T-helper 2 cell treated with Interferon-gamma antibody and Interleukin-4, amounts not matched to agents 100 ng/mL and 5 ng/mL, for 36 hours (primary cell): ENCODE measurements around the gene ZDHHC14. TPM values are rescaled to one million over a fixed set of nuclear protein-coding genes. Genes with fewer than 3 reads are reported as not detected.
"Not testable (repeated sequence)": the region's sequence is repeated elsewhere in the genome, so short reads cannot be mapped to it uniquely, and the experiment has no call there.

Experiments
- intact Hi-C: fragments of 100-400 bp; cut with micrococcal nuclease; formaldehyde crosslinking; loops from one replicate; pipeline ENCODE4 v1.15.1; 2023
- total RNA-seq: library from RNA; stranded (reverse); gene quantifications from 2 replicates; pipeline ENCODE4 v1.2.3, GENCODE V29; 2022

Gene ZDHHC14
- total RNA-seq, 1 donor from 2014 or later, result 6.8 TPM

GRCh38 chr6:157560063-157560462 is 179.1 kb downstream of the ZDHHC14 start:
- intact Hi-C loops, result loop anchor here (10.0 kb wide), 1 partner anchor 95 kb away; no protein-coding TSS in a partner anchor

- intact Hi-C loops, result loop anchor here (10.0 kb wide), 1 partner anchor 96 kb away; no protein-coding TSS in a partner anchor
Measured at GRCh38 chr6:157560691-157561413, 179.9 kb downstream of the ZDHHC14 start.

DNA sequence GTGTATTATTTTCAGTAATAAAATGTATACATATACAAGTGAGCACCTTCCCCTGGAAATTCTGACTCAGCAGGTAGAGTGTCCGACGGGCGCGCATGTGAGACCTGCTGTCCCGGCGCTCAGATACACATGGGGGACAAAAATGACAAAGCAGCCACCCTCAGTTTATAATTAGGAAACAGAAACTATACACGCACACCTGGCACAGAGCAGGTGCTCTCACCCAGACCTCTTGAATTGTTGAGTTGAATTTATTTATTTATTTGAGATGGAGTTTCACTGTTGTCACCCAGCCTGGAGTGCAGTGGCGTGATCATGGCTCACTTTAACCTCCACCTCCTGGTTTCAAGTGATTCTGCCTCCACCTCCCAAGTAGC is 180.4 kb downstream of the ZDHHC14 start:
- intact Hi-C loops, result loop anchor here (10.0 kb wide), 1 partner anchor 97 kb away; no protein-coding TSS in a partner anchor

DNA sequence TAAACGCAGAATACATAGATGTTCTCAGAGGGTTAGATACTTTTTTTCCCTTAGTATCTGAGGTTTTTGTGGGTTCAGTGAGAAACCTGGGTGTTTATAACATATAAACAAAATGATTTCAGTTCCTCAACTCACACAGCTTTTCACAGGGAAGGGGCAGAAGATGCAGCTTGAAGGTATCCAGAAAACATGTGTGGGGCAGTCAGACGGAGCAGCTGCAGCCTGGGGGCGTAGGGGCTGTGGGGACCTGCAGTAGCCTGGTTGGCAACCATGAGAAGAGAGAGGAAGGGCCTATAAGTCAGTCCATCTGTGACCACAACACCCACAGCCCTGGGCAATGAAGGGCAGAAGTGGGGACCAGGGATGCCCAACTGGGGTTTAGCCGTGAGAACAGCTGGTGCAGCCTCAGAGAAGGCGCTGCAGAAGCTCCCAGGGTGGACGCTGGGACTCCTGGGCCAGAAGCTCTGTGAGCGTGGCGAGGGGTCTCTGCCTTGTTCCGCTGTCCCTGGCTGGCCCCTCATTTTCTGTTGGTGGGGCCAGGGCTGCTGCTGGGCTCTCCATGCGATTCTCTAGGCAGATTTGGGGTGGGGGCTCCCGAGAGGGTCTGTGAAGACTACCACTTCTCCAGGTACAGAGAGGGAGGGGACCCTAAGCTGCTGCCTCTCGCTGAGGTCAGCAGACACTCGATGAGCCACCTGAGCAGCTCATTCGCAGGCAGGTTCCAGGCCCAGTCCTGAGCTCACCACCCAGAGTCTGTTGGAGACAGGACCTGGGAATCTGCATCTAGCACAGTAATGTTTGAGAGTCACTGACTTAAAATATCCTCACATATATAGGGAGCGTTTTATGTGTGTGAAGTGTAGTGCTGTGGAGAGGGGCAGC is 181.2 kb downstream of the ZDHHC14 start:
- intact Hi-C loops, result loop anchor here (10.0 kb wide), 1 partner anchor 97 kb away; no protein-coding TSS in a partner anchor

GRCh38 chr6:157562997-157563396 is 182.0 kb downstream of the ZDHHC14 start:
- intact Hi-C loops, result loop anchor here (10.0 kb wide), 1 partner anchor 98 kb away; no protein-coding TSS in a partner anchor

DNA sequence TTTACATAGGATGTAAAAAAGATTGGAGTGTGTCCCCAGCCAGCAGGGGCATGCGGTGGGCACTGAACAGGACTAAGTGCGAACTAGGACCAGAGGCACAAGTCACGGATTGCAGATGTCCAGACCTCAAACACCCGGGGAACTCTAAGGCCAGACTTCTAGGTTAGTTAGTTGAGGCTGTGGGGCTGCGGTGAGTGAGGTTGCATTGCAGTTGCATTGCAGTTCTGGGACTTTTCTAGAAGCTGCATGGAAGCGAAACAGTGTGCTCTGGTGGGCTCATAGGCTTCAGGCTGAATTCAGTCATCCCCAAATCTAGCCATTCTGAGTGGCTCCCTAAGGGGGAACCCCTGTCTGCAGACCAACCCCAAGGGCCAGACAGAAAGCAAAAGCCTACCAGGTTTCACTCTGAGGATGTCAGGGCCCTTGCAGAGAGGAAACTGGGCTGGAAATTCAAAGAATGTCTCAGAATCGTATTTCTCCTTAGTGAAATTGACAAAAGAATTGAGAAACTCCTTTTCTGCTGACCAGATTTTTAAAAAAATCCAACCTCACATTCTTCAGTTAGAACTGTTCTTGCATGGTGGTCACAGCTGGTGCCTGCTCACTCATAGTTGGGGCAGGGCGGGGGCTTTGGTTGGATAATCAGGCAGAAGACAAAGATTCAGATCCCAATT is 182.8 kb downstream of the ZDHHC14 start:
- intact Hi-C loops, result loop anchor here (10.0 kb wide), 1 partner anchor 99 kb away; no protein-coding TSS in a partner anchor

DNA sequence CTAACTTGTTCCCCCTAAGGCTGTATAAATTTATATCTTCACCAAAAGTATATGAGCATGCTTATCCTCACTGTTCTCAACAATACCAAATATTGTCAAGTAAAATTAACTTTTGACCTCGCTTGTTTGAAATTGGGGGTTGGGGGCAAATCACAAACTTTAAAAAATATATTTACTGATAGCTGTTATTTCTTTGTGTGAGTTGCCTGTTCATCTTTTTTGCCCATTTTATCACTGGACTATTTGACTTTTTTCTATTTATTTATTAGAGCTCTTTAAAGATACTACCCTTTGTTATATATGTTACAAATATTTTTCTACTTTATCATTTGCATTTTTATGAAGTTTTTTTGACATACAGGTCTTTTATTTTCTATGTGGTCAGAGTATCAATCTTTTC is 187.7 kb downstream of the ZDHHC14 start:
- intact Hi-C loops, result loop anchor here (10.0 kb wide), 1 partner anchor 104 kb away; no protein-coding TSS in a partner anchor

GRCh38 chr6:157569543-157569942 is 188.6 kb downstream of the ZDHHC14 start:
- intact Hi-C loops, result loop anchor here (10.0 kb wide), 1 partner anchor 105 kb away; no protein-coding TSS in a partner anchor

- intact Hi-C loops, result loop anchor here (5.0 kb wide), 1 partner anchor 33 kb away; no protein-coding TSS in a partner anchor
Measured at GRCh38 chr6:157570104-157570503, 189.1 kb downstream of the ZDHHC14 start.

DNA sequence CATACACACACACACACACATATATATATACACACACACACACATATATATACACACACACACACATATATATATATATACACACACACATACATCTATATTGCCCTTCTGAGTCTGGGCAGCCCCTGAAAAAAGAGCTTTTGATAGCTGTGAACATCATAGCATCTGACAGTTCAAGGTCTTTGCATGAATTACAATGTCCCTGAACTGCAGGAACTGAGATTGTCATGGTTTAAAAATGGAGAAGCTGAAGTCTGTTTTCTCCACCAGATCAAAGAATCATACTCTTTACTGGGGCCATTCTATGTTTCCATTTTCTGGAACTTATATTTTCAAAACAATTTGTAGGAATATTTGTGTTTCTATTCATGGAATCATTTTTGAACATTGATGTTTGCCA is 189.8 kb downstream of the ZDHHC14 start:
- intact Hi-C loops, result loop anchor here (5.0 kb wide), 1 partner anchor 33 kb away; no protein-coding TSS in a partner anchor

DNA sequence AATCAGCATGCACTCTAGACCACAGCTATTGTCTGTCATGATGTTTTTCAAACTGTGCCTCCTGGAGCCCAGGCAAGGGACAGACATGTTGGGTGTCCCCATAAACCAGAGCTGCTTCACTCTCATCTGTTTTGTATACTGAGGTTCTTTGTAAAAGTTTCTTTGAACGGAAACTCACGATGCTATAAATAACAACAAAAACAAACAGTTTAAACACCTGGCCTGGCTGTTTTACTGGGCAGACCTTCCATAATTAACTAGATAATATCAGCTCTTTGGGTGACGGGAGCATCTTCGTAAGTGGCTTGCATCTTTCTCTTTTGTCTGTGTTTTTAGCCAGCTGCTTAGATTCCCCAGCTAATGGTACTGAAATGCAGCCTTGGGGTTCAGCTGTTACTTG is 190.3 kb downstream of the ZDHHC14 start:
- intact Hi-C loops, result loop anchor here (5.0 kb wide), 1 partner anchor 34 kb away; no protein-coding TSS in a partner anchor

- intact Hi-C loops, result loop anchor here (5.0 kb wide), 1 partner anchor 35 kb away; no protein-coding TSS in a partner anchor
Measured at GRCh38 chr6:157571950-157572349, 191.0 kb downstream of the ZDHHC14 start.

DNA sequence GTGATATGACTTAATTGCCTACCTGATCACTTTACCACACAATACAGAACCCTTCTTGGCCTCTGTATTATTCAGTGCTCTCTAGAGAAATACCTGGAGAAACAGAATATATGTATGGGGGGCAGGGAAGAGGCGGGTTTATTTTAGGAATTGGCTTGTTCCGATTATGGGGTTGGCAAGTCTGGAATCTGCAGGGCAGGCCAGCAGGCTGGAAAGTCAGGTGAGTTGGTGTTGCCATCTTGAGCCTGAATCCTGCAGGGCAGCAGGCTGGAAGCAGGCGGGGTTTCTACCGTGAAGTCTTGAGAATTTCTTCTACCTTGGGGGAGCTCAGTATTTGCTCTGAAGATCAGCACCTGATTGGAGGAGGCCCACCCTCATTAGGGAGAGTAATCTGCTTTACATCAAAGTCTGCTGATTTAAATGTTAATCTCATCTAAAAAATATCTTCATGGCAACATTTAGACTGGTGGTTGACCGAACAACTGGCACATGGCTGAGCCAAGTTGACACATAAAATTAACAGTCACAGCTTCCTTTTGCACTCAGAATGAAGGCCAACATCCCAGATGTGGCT is 193.9 kb downstream of the ZDHHC14 start:
- intact Hi-C loops, result loop anchor here (5.0 kb wide), 1 partner anchor 38 kb away; no protein-coding TSS in a partner anchor

GRCh38 chr6:157575436-157576145 is 194.6 kb downstream of the ZDHHC14 start:
- intact Hi-C loops, result no loop called here

GRCh38 chr6:157576991-157577390 is 196.0 kb downstream of the ZDHHC14 start:
- intact Hi-C loops, result not testable (repeated sequence)

GRCh38 chr6:157578527-157578926 is 197.5 kb downstream of the ZDHHC14 start:
- intact Hi-C loops, result not testable (repeated sequence)

GRCh38 chr6:157579467-157580031 is 198.6 kb downstream of the ZDHHC14 start:
- intact Hi-C loops, result no loop called here

DNA sequence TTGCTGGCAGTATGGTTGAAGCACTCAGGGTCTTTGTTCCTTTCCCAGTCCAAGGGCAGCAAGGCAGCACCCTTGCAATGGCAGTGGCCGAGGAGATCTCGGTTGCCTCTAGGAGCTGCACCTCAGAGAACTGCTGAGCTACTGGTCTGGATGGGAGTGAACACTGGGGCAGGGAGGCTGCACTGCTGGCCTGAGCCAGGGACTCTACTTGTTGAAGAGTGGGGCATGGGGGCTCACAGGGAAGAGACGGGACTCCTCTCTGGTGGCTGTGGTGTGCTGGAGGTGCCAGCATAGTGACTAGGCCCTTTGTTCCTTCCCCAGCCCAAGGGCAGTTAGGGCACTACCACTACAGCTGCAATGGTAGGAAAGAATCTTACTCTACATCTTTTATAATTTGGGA is 203.0 kb downstream of the ZDHHC14 start:
- intact Hi-C loops, result no loop called here

- intact Hi-C loops, result no loop called here
Measured at GRCh38 chr6:157585274-157586087, 204.5 kb downstream of the ZDHHC14 start.
